Endodermal cell (in vitro differentiated cells): ENCODE data around the gene FBLN5. TPM values are rescaled to one million over a fixed set of nuclear protein-coding genes. Genes with fewer than 3 reads are reported as not detected.

Experiments used
- DNase-seq: peaks from one replicate; pipeline ENCODE4 v3.0.0-alpha.2; 2017
- H3K27ac ChIP-seq: 2 replicates; pipeline ENCODE4 v1.5.1; 2013; ENCODE audit warnings: mild to moderate bottlenecking, low read depth, low read length, moderate library complexity
- H3K27me3 ChIP-seq: 2 replicates; pipeline ENCODE4 v1.6.1; 2013; ENCODE audit warnings: mild to moderate bottlenecking, low read length, moderate library complexity; ENCODE audit not compliant: insufficient read depth, control insufficient read depth, poor library complexity, severe bottlenecking
- H3K36me3 ChIP-seq: 2 replicates; pipeline ENCODE4 v1.7.0; 2013; ENCODE audit warnings: mild to moderate bottlenecking, low read length, moderate library complexity; ENCODE audit not compliant: control insufficient read depth, insufficient read depth
- H3K4me1 ChIP-seq: one replicate; pipeline ENCODE4 v1.7.0; 2013; ENCODE audit warnings: low read length; ENCODE audit not compliant: control insufficient read depth, insufficient read depth
- H3K4me3 ChIP-seq: 2 replicates; pipeline ENCODE4 v1.5.1; 2013; ENCODE audit warnings: mild to moderate bottlenecking, low read length, moderate library complexity
- H3K9ac ChIP-seq: 2 replicates; pipeline ENCODE4 v1.6.1; 2013; ENCODE audit warnings: mild to moderate bottlenecking, low read length, moderate library complexity; ENCODE audit not compliant: poor library complexity, severe bottlenecking; ENCODE audit errors: extremely low read depth
- H3K9me3 ChIP-seq: 2 replicates; pipeline ENCODE4 v1.6.1; 2013; ENCODE audit warnings: mild to moderate bottlenecking, low read length, moderate library complexity; ENCODE audit not compliant: control insufficient read depth
- H3K27ac Mint-ChIP-seq: 2 replicates; pipeline ENCODE4 v1.8.0; 2020; ENCODE audit warnings: mixed read lengths
- H3K27me3 Mint-ChIP-seq: 2 replicates; pipeline ENCODE4 v1.8.0; 2021; ENCODE audit warnings: mild to moderate bottlenecking, mixed read lengths; ENCODE audit not compliant: insufficient read depth
- H3K36me3 Mint-ChIP-seq: 2 replicates; pipeline ENCODE4 v1.8.0; 2020; ENCODE audit warnings: low read depth, mixed read lengths
- H3K4me1 Mint-ChIP-seq: 2 replicates; pipeline ENCODE4 v1.8.0; 2020; ENCODE audit warnings: mixed read lengths
- H3K4me3 Mint-ChIP-seq: 2 replicates; pipeline ENCODE4 v1.8.0; 2020; ENCODE audit warnings: mild to moderate bottlenecking, moderate library complexity, mixed read lengths
- H3K9me3 Mint-ChIP-seq: 2 replicates; pipeline ENCODE4 v1.8.0; 2020; ENCODE audit warnings: mild to moderate bottlenecking, mixed read lengths
- CTCF ChIP-seq: fragments of 200-600 bp; sonication (generic); conservative IDR thresholded peaks from 2 replicates; pipeline ENCODE4 v1.5.0; 2021; ENCODE audit warnings: antibody characterized with exemption, mild to moderate bottlenecking
- WGBS, 2 experiments: methylation state at CpG; one replicate each; pipeline versions ENCODE4 v1.1.5 to v1.1.7; 2013; ENCODE audit warnings: missing lambda C conversion rate in 2 of 2, mixed read lengths in 1 of 2; ENCODE audit not compliant: insufficient coverage in 1 of 2, insufficient read length in 1 of 2; 5-methylcytosine and 5-hydroxymethylcytosine counted together
- total RNA-seq, 2 donors: library from RNA; stranded (reverse); fragmentation: NEBNext Ultra II Directional in 1 of 2; extraction: Animal tissue kit (Norgen Biotek cat#: 25700) in 1 of 2; gene quantifications; 2 replicates in 1 of 2; 3 replicates in 1 of 2; pipeline ENCODE4 v1.2.1, GENCODE V29; 2021

Gene FBLN5
- total RNA-seq, 2 donors from 2014 or later: 4.0 to 4.8 TPM

GRCh38 chr14:91867316-91867988 lies 80.0 kb downstream of the FBLN5 start, which contains the start of gene TC2N:
TSS of gene TC2N (minus strand) at chr14:91867536. CDS start at chr14:91813769, 53,767 bp downstream.
- peaks cover 18% of the 10 kb centered on the region for H3K27me3 Mint-ChIP-seq
- peaks cover 7% of the 10 kb centered on the region for H3K9me3 ChIP-seq

GRCh38 chr14:91866511-91867295 lies 80.8 kb downstream of the FBLN5 start:
- Histone ChIP-seq H3K9ac (no peak overlapping the region), H3K9me3 (peaks cover 7% of the 10 kb centered on the region), H3K36me3 (no peaks in the 10 kb centered on the region), H3K4me1 (peaks cover 4% of the 10 kb centered on the region), H3K4me3 (no peak overlapping the region), H3K27me3 (no peaks in the 10 kb centered on the region), H3K27ac (no peak overlapping the region)
- 95 to 97% methylated on average over 3 to 6 of the region's 6 CpGs for WGBS, 2 experiments
- Mint-ChIP-seq H3K27ac (no peak overlapping the region), H3K36me3 (peaks cover 9% of the 10 kb centered on the region), H3K27me3 (peaks cover 13% of the 10 kb centered on the region), H3K4me1 (peaks cover 27% of the 10 kb centered on the region), H3K9me3 (peaks cover 15% of the 10 kb centered on the region), H3K4me3 (no peak overlapping the region)
- no peak for DNase-seq
- TF ChIP-seq CTCF: no peak

More at GRCh38 chr14:91867316-91867988, 80.0 kb downstream of the FBLN5 start, which contains the start of gene TC2N:
- TF ChIP-seq CTCF: no peak
- Mint-ChIP-seq H3K4me3 (no peak within 1 kb of the TSS), H3K4me1 (peaks cover 23% of the 10 kb centered on the region), H3K36me3 (peaks cover 9% of the 10 kb centered on the region), H3K9me3 (peaks cover 15% of the 10 kb centered on the region), H3K27ac (no peak within 1 kb of the TSS)
- peaks cover 6% of the 10 kb centered on the region for H3K27me3 ChIP-seq
- no peak for DNase-seq
- no peak within 1 kb of the TSS for H3K27ac ChIP-seq
- peaks cover 4% of the 10 kb centered on the region for H3K4me1 ChIP-seq
- no peaks in the 10 kb centered on the region for H3K36me3 ChIP-seq
- WGBS, 2 experiments: 84 to 86% methylated on average over 8 to 10 of the region's 10 CpGs
- no peak within 1 kb of the TSS for H3K4me3 ChIP-seq
- no peak within 1 kb of the TSS for H3K9ac ChIP-seq

- no peak overlapping the region for H3K4me3 ChIP-seq
- no peaks in the 10 kb centered on the region for H3K27me3 ChIP-seq
- Mint-ChIP-seq H3K9me3 (peaks cover 15% of the 10 kb centered on the region), H3K27me3 (peaks cover 13% of the 10 kb centered on the region), H3K27ac (no peak overlapping the region), H3K4me3 (no peak overlapping the region), H3K36me3 (peaks cover 9% of the 10 kb centered on the region), H3K4me1 (peaks cover 27% of the 10 kb centered on the region)
- WGBS, 2 experiments: 86% methylated on average over 2 of the region's 2 CpGs; no CpG with 5 or more reads in 1 of the 2 experiments
- H3K4me1 ChIP-seq: peaks cover 4% of the 10 kb centered on the region
- TF ChIP-seq CTCF: no peak
- H3K27ac ChIP-seq: no peak overlapping the region
- H3K9ac ChIP-seq: no peak overlapping the region
- H3K36me3 ChIP-seq: no peaks in the 10 kb centered on the region
- DNase-seq: no peak
- H3K9me3 ChIP-seq: peaks cover 7% of the 10 kb centered on the region
These were observed 81.4 kb downstream of the FBLN5 start for GRCh38 chr14:91866061-91866460.
